HCEC 1CT (cell line): ENCODE results near the gene FPR3.
"Not testable (repeated sequence)": the region's sequence is repeated elsewhere in the genome, so short reads cannot be mapped to it uniquely, and the experiment has no call there.

ENCODE experiments used
- DNase-seq: peaks from one replicate; pipeline ENCODE4 v3.0.0-alpha.2; 2017

Gene FPR3, protein sequence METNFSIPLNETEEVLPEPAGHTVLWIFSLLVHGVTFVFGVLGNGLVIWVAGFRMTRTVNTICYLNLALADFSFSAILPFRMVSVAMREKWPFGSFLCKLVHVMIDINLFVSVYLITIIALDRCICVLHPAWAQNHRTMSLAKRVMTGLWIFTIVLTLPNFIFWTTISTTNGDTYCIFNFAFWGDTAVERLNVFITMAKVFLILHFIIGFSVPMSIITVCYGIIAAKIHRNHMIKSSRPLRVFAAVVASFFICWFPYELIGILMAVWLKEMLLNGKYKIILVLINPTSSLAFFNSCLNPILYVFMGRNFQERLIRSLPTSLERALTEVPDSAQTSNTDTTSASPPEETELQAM

DNA sequence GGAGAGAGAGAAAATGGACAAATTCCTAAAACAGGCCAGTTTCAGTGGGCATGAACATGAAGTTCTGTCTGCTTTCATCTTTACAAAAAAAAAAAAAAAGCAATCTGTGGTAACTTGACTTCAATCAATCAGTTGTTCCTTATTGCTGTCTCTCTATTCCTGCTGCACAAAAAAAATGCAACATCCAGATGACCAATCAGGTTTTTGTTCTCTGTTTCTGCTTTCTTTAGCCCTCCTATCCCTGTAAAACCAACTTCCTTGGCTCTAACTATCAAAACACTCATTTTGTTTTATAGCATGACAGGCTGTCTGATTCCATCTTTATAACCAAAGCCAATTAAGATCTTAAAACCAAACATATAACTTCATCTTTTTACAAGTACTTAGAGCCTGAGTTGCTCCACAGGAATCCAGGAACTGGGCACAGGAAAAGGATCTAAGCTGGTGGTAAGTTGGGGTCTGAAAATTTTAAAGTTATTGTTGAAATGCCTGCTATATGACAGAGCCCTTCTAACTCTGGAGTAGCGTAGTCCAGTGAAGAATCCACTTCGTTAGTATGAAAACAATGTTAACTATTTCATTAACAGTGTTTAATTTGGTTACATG lies at the start of gene FPR3:
Gene FPR3 (plus strand): TSS at position 273 of the 606 bp plus-strand sequence. CDS start 28,592 bp downstream, outside the sequence.
- DNase-seq = no peak

DNA sequence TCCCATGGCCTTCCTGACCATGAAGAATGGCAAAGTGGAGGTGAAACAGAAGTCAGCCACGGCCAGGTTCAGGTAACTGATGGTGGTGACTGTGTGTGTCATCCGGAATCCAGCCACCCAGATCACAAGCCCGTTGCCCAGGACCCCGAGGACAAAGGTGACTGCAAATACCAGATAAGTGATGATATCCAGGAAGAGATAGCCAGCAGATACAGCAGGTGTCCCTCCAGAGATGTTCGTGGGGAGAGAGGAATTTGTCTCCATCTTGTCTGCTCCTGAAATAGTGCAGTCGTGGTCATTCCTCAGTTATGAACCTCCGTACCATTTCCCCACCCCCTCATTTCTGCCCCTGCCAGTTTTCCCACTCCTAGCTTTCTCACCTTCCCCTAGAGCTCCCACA lies 48.2 kb upstream of the FPR3 start:
- DNase-seq = no peak

DNA sequence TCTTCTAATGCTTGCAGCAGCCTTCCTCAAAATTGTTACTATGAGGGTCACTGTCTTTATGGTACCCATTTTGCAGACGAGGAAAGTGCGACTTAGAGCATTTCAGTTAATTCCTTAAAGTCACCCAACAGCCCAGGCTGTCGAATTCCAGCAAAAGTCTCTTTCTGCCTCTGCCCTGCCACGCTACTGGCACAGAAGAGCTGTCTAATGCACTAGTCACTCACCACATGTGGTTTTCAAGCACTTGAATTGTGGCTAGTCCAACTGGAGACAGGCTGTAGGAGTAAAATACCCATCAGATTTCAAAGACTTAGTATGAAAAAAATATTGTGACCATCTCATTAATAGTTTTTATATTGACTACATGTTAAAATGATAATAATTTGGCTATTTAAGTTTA lies 45.0 kb upstream of the FPR3 start:
- no peak for DNase-seq

DNA sequence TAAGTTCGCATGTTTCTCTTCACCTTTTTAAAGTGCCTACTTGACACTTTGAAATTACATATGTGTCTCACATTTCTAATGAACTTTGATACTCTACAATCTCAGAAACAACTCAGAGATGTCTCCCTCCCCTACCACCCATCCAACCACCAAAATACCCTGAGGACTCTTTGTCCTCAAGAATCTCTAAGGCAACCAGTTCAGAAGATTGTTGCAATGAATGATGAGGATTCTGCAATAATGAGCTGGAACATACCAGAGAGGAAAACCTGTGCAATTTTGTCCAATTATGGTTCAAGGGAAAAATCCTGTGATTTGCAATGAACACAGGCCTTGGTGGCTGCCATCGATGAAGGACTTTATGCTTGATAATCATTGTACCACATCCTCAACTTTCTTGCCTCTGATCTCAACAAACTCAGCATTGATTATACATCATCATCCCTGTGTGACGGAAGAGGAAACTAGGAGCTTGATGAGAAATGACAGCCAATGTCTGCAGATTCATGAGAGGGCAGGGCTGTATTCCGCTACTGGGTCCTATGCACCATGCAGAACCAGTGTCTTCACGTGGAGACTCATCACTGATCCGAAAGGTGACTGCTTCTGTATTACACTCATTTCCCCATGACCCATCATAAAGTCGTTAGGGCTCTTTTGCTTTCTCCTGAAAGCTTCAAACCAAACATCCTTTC lies 44.4 kb upstream of the FPR3 start:
- DNase-seq = no peak

DNA sequence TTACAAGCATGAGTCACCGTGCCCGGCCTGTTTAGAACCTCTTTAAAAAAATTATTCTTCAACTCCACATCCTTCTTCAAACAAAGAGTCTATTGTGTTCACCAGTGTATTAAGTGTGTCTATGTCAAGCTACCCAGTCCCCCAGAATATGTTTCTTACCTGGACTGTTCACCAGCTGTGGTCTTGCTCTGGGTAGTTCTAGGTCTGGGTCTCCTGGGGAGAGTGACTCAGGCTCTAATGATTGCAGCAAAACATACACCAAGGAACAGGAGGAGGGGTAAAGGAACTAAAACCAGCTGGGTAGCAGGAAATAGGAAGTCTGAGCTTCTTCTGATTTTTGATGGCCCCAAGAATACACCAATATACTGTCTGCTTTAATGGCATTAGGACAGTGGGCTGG lies 43.3 kb upstream of the FPR3 start, which contains the start of gene FPR1:
Gene FPR1 (minus strand): TSS at position 224 of the 400 bp plus-strand sequence. CDS start 4,884 bp downstream, outside the sequence.
- DNase-seq = no peak

DNA sequence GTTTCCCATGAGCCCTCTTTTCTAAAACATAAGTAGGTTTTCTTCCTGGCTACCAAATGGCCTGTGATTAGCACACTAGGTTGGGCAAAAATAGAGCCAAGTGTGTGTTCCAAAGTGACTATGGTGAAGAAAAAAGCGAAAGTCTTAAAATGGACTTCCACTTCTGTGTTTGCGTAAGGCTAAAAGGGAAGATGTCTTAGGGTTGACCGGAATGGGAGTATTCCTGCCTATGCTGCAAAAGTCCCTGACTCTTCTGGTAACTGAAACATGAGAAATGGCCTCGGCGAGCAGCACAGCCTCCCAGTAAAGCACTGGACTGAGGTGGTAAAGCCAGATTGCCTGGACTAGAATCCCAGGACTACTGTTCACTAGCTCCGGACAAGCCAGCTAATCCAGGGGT lies 40.8 kb upstream of the FPR3 start:
- DNase-seq = no peak

DNA sequence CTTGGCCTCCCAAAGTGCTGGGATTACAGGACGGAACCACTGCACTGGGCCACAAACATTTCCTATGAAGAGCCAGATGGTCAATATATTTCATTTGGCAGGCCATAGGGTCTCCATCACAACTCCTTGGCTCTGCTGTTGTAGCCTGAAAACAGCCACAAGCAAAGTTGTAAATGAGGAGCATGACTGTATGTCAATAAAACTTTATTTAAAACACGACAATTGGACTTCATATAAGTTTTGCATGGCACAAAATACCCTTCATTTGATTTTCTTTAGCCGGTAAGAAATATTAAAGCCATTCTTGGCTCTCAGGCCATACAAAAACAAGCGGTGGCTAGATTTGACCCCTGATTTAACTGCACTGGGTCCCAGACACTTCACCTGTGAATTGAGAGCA lies 40.2 kb upstream of the FPR3 start:
- no peak for DNase-seq

DNA sequence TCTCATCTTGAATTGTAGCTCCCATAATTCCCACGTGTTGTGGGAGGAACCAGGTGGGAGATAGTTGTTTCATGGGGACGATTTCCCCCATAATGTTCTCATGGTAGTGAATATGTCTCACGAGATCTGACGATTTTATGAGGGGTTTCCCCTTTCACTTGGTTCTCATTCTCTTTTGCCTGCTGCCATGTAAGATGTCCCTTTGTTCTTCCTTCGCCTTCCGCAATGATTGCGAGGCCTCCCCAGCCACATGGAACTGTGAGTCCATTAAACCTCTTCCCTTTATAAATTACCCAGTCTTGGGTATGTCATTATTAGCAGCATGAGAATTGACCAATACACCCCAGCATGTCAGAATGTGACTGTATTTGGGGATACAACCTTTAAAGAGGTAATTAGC lies 39.4 kb upstream of the FPR3 start:
- no peak for DNase-seq

DNA sequence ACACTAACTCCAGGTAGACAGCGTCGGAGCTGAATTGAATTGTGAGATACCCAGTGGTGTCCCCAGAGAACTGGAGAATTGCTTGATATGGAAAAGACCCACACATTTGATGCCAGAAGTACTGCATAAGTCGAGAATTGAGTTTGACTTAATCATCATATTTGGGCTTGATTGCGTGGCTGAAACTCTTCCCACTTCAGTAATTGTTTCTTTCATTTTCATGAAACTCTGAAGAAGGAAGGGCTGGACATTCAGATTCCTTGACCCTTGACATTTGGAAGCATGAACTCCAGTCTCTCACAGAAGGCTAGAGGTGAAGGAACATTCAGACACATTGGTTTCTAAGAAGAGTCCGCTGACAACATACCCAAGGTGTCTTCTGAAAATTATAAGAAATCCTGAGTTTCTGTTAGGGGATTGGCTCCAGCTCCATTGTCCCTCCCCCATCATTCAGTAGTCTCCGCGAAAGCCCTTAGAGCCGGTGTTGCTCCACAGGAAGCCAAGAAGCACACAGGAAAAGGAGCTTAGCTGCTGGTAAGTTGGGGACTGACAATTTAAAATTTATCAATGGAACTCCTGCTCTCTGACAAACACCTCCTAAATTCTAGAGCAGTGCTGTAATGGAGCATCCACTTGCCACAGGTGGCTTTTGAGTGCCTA lies 34.1 kb upstream of the FPR3 start, which contains the start of gene FPR2:
Gene FPR2 (plus strand): TSS at position 484 of the 660 bp plus-strand sequence. CDS start 7,479 bp downstream, outside the sequence.
- no peak for DNase-seq

DNA sequence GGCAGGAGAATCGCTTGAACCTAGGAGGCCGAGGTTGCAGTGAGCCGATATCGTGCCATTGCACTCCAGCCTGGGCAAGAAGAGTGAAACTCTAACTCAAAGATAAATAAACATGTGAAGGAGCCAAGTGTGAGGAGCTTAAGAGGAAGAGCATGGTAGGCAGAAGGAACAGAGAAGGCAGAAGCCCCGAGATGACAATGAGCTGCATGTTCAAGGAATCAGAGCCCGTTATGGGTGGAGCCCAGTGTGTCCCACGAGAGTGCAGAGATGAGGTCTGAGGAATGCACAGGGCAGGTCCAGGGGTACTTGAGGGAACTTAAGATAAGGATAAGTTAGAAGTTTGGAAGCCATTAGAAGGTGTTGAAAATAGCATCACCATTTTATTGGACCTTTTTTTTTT lies 33.3 kb upstream of the FPR3 start:
- no peak for DNase-seq

DNA sequence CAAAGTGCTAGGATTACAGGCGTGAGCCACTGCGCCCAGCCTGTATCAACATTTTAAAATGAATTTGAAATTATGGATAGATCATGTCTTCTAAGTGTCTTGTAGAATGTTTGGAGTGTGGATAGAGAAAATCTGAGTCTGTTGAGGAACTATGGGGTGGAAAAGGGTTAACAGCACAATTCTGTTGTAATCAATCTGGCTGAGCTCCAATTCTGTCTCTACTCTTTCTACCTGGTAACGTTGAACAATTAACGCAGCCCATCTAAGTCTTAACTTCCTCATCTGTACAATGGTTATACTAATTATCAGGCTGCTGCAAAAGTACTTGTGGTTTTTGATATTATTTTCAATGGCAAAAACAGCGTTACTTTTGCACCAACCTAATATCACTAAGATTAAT lies 29.9 kb upstream of the FPR3 start:
- no peak for DNase-seq

DNA sequence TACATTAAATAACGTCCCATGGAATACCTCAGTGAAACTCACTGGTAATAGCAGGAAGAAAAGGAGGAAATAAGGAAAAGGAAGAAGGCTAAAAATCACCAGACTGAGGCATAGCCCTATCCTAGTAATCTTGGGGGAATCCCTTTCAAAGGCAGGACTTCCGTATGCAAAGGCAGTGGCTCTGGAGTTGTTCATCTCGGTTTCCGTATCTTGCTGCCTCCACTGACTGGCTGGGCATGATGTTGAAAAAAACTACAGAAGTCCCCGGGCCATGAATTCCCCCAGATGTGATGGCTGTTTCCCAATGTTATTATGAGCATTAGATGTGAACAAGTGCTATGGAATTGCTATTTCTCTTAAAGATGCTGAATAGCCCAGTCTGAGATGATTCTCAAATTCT lies 28.5 kb upstream of the FPR3 start:
- DNase-seq = no peak

DNA sequence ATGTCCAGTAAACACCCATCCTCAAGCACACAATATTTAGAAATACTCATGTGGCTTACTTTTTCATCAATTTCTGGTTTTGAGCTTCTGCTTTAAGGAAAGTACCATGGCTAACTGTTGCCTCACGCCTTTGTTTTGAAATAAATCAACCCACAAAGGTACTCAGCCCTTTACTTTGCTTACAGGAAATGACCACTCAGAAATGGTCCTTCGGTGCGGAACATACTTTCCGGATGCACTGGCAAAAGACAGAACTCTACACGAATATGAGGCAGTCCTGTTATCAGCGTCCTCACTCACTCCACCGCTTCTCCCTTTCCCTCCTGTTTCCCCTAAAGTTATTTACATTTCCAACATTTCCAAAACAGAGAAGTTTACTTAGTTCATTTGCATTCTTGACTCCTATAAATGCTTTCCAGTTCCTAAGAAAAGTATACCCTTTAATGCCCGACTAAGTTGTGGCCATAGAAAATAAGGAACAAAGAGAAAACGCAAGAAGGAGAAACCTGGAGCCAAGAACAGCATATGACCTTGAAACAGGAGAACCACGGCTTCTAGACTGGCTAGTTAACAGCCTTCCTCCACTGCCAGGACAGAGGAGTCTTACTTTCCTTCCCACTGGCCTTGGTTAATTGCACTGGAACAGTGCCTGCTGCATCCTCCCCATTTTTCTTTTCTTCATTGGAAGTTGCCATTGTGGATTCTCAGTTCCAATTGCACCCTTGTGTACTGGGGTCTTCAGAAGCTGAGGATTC lies 23.4 kb upstream of the FPR3 start:
- no peak for DNase-seq

DNA sequence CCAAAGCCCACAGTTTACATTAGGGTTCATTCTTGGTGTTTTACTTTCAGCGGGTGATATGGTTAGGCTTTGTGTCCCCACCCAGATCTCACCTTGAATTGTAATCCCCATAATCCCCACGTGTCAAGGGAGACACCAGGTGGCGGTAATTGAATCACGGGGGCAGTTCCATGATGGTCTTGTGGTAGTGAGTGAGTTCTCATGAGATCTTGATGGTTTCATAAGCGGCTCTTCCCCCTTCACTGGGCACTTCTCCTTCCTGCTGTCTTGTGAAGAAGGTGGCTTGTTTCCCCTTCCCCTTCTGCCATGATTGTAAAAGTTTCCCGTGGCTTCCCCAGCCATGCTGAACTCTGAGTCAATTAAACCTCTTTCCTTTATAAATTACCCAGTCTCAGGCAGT lies 22.0 kb upstream of the FPR3 start:
- no peak for DNase-seq

DNA sequence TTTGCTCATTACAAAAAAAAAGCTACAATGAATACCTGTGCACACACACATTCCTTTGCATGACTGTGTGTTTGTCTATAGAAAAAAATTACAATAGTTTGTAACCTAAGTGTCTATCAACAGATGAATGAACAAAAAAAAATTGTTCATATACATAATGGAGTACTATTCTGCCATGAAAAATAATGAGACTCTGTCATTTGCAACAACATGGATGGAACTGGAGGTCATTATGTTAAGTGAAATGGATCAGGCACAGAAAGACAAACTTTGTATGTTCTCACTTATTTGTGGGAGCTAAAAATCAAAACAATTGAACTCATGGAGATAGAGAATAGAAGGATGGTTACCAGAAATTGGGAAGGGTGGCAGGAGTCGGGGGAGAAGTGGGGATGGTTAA lies 18.4 kb upstream of the FPR3 start:
- DNase-seq = not testable (repeated sequence)

DNA sequence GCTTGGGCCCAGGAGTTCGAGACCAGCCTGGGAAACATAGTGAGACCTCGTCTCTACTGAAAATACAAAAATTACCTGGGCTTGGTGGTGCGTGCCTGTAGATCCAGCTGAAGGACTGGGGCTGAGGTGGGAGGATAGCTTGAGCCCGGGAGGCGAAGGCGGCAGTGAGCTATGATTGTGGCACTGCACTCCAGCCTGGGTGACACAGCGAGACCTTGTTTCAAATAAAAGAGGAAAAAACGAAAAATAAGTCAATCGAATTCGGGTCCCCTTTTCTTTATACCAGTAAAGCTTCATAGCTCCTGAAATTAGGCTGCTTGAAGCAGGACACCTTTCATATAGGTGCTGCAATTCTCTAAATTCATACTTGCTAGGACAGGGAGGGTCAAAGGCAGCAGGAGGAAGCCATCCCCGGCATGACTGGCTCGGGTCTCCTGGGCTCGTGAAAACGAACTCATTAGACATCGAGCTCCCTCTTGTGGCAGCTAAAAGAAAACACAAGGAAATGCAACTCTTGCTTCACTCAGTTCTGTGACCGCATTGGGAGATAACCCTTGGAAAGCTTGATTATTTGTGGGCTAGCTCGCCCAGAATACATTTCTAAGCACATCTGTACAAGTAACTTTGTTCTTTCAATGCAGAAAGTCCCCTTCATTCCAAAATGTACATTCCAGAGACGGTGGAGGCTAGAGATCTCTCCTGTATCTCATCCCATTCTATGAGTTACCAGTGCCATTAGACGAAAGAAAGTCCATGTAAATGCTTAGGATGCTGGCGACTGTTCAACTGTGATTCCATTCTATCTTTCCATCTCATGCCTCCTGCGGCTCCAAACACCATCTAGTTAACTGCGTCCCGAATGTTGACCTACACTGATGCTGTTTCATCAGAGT lies 17.1 kb upstream of the FPR3 start:
- peak; percentile 66 for DNase-seq

DNA sequence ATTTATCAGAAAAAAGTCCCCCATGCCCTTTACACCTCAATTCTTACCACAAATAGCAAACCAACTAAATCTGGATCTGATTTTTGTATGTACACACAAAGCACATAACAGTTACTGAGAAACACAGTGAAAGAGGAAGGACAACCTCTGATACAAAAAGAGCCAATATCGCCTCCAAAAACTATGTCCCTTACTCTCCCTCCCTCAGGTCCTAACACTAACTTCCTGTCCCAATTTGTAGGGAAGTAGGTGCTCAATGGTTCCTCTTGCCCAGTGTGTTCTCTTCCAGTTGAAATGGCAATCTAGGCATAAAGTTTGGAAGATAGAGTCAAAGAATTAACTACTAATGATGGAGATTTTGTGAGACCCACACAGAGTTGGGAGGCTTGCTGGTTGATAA lies 15.8 kb upstream of the FPR3 start:
- no peak for DNase-seq

DNA sequence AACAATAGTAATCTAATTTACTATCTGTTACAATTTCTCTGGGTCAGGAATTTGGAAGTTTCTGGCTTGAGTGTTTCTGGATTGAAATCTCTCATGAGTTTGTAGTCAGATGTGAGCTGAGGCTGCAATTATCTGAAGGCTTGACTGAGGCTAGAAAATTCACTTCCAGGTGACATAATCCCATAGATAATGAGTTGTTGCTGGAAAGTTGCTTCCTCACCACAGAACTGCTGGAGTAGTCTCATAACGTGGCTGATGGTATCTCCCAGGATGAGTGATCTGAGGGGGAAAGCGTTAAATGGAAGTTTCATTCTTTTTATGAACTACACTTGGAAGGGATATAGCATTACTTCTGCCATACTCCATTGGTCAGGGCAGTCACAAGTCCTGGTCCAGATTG lies 15.3 kb upstream of the FPR3 start:
- no peak for DNase-seq

DNA sequence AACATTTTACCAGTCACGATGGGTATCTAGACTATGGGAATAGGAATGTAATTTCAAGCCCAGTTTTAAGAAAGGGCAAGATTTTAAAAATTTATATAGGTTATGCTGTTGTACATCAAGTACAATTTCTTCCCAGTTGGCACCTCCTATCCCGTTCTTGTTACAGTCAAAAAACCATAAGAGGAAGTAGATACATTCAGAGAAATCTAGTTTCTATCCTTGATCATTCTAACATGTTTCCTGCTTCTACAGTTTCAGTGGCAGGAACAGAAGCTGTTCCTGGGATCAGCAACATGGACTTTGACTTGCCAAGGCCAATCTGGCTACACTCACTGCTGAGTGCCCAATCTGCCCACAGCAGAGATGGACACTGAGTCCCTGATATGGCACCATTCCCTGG lies 14.7 kb upstream of the FPR3 start:
- DNase-seq = no peak

DNA sequence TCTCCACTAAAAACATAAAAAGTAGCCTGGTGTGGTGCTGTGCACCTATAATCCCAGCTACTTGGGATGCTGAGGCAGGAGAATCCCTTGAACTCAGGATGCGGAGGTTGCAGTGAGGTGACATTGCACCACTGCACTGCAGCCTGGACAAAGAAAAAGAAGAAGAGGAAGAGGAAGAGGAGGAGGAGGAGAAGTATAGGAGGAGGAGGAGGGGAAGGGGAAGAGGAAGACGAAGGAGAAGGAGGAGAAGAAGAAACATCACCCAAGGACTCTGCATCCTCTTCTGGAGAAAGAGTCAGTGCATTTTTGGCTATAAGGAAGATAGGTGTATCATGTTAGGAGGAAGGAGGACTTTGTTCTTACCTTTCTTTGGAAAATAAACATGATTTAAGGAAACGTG lies 13.0 kb upstream of the FPR3 start:
- no peak for DNase-seq

DNA sequence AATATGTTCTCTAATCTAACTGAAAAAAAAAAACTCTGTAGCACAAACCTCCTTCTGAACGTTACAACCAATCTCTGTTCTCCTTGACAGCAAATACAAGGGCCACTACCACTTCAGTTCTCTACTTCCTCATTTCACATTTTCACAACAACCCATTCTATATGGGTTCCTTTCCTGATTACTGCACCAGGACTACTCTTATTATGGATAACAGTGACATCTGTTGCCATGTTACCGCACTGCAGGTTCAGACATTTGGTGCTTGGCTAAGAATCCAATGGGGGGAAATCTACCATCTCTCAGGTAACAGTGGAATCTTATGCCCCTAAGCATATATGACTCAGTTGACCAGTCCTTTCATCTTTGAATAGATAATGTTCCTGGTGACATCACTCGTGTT lies 11.6 kb upstream of the FPR3 start:
- DNase-seq = no peak
